ENCODE measurements around the gene DSN1.

DSN1 gene

GRCh38 chr20:36795691-36796090 lies 22.1 kb upstream of the DSN1 start:
- no peak for DNase-seq (ENCODE audit: low read depth in 2 of 2)

GRCh38 chr20:36794116-36794474 lies 20.5 kb upstream of the DSN1 start:
- no peak for DNase-seq (ENCODE audit: low read depth in 2 of 2)

- no peak for DNase-seq (ENCODE audit: low read depth in 2 of 2)
Measured at GRCh38 chr20:36793294-36794115, 19.9 kb upstream of the DSN1 start.

GRCh38 chr20:36792422-36792821 lies 18.9 kb upstream of the DSN1 start:
- no peak for DNase-seq (ENCODE audit: low read depth in 2 of 2)

- DNase-seq (ENCODE audit: low read depth in 2 of 2), result no peak
Measured at GRCh38 chr20:36791862-36792261, 18.3 kb upstream of the DSN1 start.

GRCh38 chr20:36786663-36787062 lies 13.1 kb upstream of the DSN1 start:
- no peak for DNase-seq (ENCODE audit: low read depth in 2 of 2)

GRCh38 chr20:36786246-36786645 lies 12.7 kb upstream of the DSN1 start:
- no peak for DNase-seq (ENCODE audit: low read depth in 2 of 2)

- no peak for DNase-seq (ENCODE audit: low read depth in 2 of 2)
Measured at GRCh38 chr20:36785308-36785707, 11.7 kb upstream of the DSN1 start.

GRCh38 chr20:36784900-36785299 lies 11.3 kb upstream of the DSN1 start:
- DNase-seq (ENCODE audit: low read depth in 2 of 2), result no peak

- no peak for DNase-seq (ENCODE audit: low read depth in 2 of 2)
Measured at GRCh38 chr20:36784116-36784515, 10.6 kb upstream of the DSN1 start.

- DNase-seq (ENCODE audit: low read depth in 2 of 2), result no peak
Measured at GRCh38 chr20:36779656-36780025, 6.1 kb upstream of the DSN1 start.

GRCh38 chr20:36778831-36779655 lies 5.5 kb upstream of the DSN1 start:
- no peak for DNase-seq (ENCODE audit: low read depth in 2 of 2)

GRCh38 chr20:36777576-36777975 lies 4.0 kb upstream of the DSN1 start:
- DNase-seq (ENCODE audit: low read depth in 2 of 2), result no peak

GRCh38 chr20:36777167-36777566 lies 3.6 kb upstream of the DSN1 start:
- DNase-seq (ENCODE audit: low read depth in 2 of 2), result no peak

- DNase-seq (ENCODE audit: low read depth in 2 of 2), result no peak
Measured at GRCh38 chr20:36775826-36776225, 2.3 kb upstream of the DSN1 start.

- no peak for DNase-seq (ENCODE audit: low read depth in 2 of 2)
Measured at GRCh38 chr20:36775196-36775595, 1.6 kb upstream of the DSN1 start.

- no peak for DNase-seq (ENCODE audit: low read depth in 2 of 2)
Measured at GRCh38 chr20:36773107-36773596, 411 bp downstream of the DSN1 start.

- DNase-seq (ENCODE audit: low read depth in 2 of 2), result no peak
Measured at GRCh38 chr20:36770680-36771079, 2.9 kb downstream of the DSN1 start.

- no peak for DNase-seq (ENCODE audit: low read depth in 2 of 2)
Measured at GRCh38 chr20:36768768-36769430, 4.7 kb downstream of the DSN1 start.

- DNase-seq (ENCODE audit: low read depth in 2 of 2), result no peak
Measured at GRCh38 chr20:36761125-36761524, 12.4 kb downstream of the DSN1 start.

- no peak for DNase-seq (ENCODE audit: low read depth in 2 of 2)
Measured at GRCh38 chr20:36760647-36761046, 12.9 kb downstream of the DSN1 start.

- no peak for DNase-seq (ENCODE audit: low read depth in 2 of 2)
Measured at GRCh38 chr20:36758276-36758675, 15.3 kb downstream of the DSN1 start.

Data from stimulated activated CD4-positive, alpha-beta T cell treated with anti-CD3 and anti-CD28 coated beads, Interleukin-1b, Interleukin-23, amount 100 ng/mL, for 4 hours (primary cell).